NCI-H69 (cell line): ENCODE measurements around the gene STX3.
A peak's percentile ranks its signal among the peaks of the same experiment; 100 is the strongest.
"Not testable (repeated sequence)": the region's sequence is repeated elsewhere in the genome, so short reads cannot be mapped to it uniquely, and the experiment has no call there.

ENCODE experiments used
- DNase-seq: peaks from one replicate; lab custom pipeline; 2025; lab: John Stamatoyannopoulos, UW

Gene STX3

GRCh38 chr11:59791639-59792038, 36.5 kb downstream of the STX3 start:
- no peak for DNase-seq

GRCh38 chr11:59792507-59792906, 37.3 kb downstream of the STX3 start:
- DNase-seq, result no peak

GRCh38 chr11:59794417-59794816, 39.2 kb downstream of the STX3 start:
- no peak for DNase-seq

- no peak for DNase-seq
These were observed 45.3 kb downstream of the STX3 start for GRCh38 chr11:59800390-59801025.

GRCh38 chr11:59801160-59801706, 46.1 kb downstream of the STX3 start:
- DNase-seq, result no peak

- DNase-seq, result peak; percentile 38
These were observed 46.9 kb downstream of the STX3 start for GRCh38 chr11:59801981-59802638.

- peak; percentile 54 for DNase-seq
These were observed 47.5 kb downstream of the STX3 start for GRCh38 chr11:59802639-59803176.

- DNase-seq, result no peak
These were observed 48.9 kb downstream of the STX3 start for GRCh38 chr11:59804061-59804460.

GRCh38 chr11:59807047-59807610, 52.0 kb downstream of the STX3 start:
- no peak for DNase-seq

GRCh38 chr11:59810189-59810910, 55.2 kb downstream of the STX3 start, which contains the start of gene MRPL16:
MRPL16 (minus strand) TSS chr11:59810778; CDS start chr11:59810658, 120 bp downstream.
- peak; percentile 97 for DNase-seq

- no peak for DNase-seq
These were observed 55.7 kb downstream of the STX3 start for GRCh38 chr11:59810911-59811259.

GRCh38 chr11:59812220-59812619, 57.0 kb downstream of the STX3 start:
- DNase-seq, result no peak

GRCh38 chr11:59813364-59813763, 58.2 kb downstream of the STX3 start:
- no peak for DNase-seq

GRCh38 chr11:59814021-59814420, 58.8 kb downstream of the STX3 start:
- no peak for DNase-seq

- DNase-seq, result no peak
These were observed 60.6 kb downstream of the STX3 start for GRCh38 chr11:59815754-59816153.

- not testable (repeated sequence) for DNase-seq
These were observed 61.3 kb downstream of the STX3 start for GRCh38 chr11:59816434-59816833.

- no peak for DNase-seq
These were observed 63.4 kb downstream of the STX3 start for GRCh38 chr11:59818572-59818971.

GRCh38 chr11:59822989-59823566, 67.9 kb downstream of the STX3 start:
- peak; percentile 76 for DNase-seq

- DNase-seq, result no peak
These were observed 74.2 kb downstream of the STX3 start for GRCh38 chr11:59829358-59829757.

- DNase-seq, result no peak
These were observed 78.4 kb downstream of the STX3 start for GRCh38 chr11:59833602-59834001.

GRCh38 chr11:59839615-59840014, 84.4 kb downstream of the STX3 start:
- DNase-seq, result no peak

- DNase-seq, result no peak
These were observed 86.3 kb downstream of the STX3 start for GRCh38 chr11:59841514-59841913.
